Activated CD8-positive, alpha-beta T cell treated with anti-CD3 and anti-CD28 coated beads for 36 hours (primary cell): Measurements from ENCODE around the gene COL18A1. TPM values are rescaled to one million over a fixed set of nuclear protein-coding genes. Genes with fewer than 3 reads are reported as not detected.

Source experiments
- ATAC-seq: fragments of 200-7000 bp; cut with Tn5 transposase; one replicate; pipeline ENCODE4 v1.10.0; 2021; ENCODE audit warnings: mild to moderate bottlenecking, moderate library complexity
- CTCF ChIA-PET: fragments of 350-600 bp; sonication (Branson Sonifier 250); formaldehyde crosslinking; loops from one replicate; lab custom pipeline; 2021; ENCODE audit warnings: antibody characterized with exemption; lab: Charles Lee
- POLR2A ChIA-PET: fragments of 350-600 bp; sonication (Branson Sonifier 250); formaldehyde crosslinking; loops from one replicate; lab custom pipeline; 2021; ENCODE audit warnings: antibody characterized with exemption; lab: Charles Lee
- DNase-seq: peaks from one replicate; pipeline ENCODE4 v3.0.0-alpha.2; 2020
- H3K27ac Mint-ChIP-seq: one replicate; pipeline ENCODE4 v1.8.0; 2021; ENCODE audit warnings: mild to moderate bottlenecking, mixed read lengths
- H3K27me3 Mint-ChIP-seq: one replicate; pipeline ENCODE4 v1.8.0; 2021; ENCODE audit warnings: mixed read lengths
- H3K36me3 Mint-ChIP-seq: one replicate; pipeline ENCODE4 v1.8.0; 2021; ENCODE audit warnings: low read depth, mixed read lengths
- H3K4me1 Mint-ChIP-seq: one replicate; pipeline ENCODE4 v1.8.0; 2021; ENCODE audit warnings: low read depth, mixed read lengths
- H3K4me3 Mint-ChIP-seq: one replicate; pipeline ENCODE4 v1.8.0; 2021; ENCODE audit warnings: mild to moderate bottlenecking, moderate library complexity, mixed read lengths
- H3K9me3 Mint-ChIP-seq: one replicate; pipeline ENCODE4 v1.8.0; 2021; ENCODE audit warnings: mixed read lengths
- CTCF ChIP-seq: fragments of 200-600 bp; IDR thresholded peaks from one replicate; pipeline ENCODE4 v1.8.0; 2022; ENCODE audit warnings: antibody characterized with exemption, mild to moderate bottlenecking
- intact Hi-C: fragments of 100-400 bp; cut with micrococcal nuclease; formaldehyde crosslinking; loops from one replicate; pipeline ENCODE4 v1.10.0; 2022
- total RNA-seq, 2 experiments: library from RNA; stranded (reverse); gene quantifications; one replicate each; pipeline ENCODE4 v1.2.3, GENCODE V29; 2021

COL18A1 gene
- total RNA-seq, 2 experiments from 2014 or later = 9.4 to 9.7 TPM

GRCh38 chr21:45478816-45479669 lies 74.1 kb downstream of the COL18A1 start:
- no peaks in the 10 kb centered on the region for H3K9me3 Mint-ChIP-seq
- peaks cover 29% of the 10 kb centered on the region for H3K4me1 Mint-ChIP-seq
- ATAC-seq (peak; percentile 4), DNase-seq (no peak)
- intact Hi-C loops = loop anchor here (5.0 to 10.0 kb wide), 2 partner anchors 118 to 346 kb away; no protein-coding TSS in a partner anchor
- POLR2A ChIA-PET = interaction anchor here (0.6 to 1.4 kb wide), 6 partner anchors 8 to 571 kb away, joined by 3 to 6 read pairs (median 4); no protein-coding TSS in a partner anchor
- CTCF ChIA-PET = interaction anchor here (0.7 to 1.6 kb wide), 7 partner anchors 10 to 343 kb away, joined by 3 to 6 read pairs (median 4); no protein-coding TSS in a partner anchor
- H3K36me3 Mint-ChIP-seq = no peaks in the 10 kb centered on the region
- no peaks in the 10 kb centered on the region for H3K27me3 Mint-ChIP-seq
- TF ChIP-seq CTCF = no peak
- peak overlapping the region; percentile 67 for H3K4me3 Mint-ChIP-seq
- peak overlapping the region; percentile 87 for H3K27ac Mint-ChIP-seq

DNA sequence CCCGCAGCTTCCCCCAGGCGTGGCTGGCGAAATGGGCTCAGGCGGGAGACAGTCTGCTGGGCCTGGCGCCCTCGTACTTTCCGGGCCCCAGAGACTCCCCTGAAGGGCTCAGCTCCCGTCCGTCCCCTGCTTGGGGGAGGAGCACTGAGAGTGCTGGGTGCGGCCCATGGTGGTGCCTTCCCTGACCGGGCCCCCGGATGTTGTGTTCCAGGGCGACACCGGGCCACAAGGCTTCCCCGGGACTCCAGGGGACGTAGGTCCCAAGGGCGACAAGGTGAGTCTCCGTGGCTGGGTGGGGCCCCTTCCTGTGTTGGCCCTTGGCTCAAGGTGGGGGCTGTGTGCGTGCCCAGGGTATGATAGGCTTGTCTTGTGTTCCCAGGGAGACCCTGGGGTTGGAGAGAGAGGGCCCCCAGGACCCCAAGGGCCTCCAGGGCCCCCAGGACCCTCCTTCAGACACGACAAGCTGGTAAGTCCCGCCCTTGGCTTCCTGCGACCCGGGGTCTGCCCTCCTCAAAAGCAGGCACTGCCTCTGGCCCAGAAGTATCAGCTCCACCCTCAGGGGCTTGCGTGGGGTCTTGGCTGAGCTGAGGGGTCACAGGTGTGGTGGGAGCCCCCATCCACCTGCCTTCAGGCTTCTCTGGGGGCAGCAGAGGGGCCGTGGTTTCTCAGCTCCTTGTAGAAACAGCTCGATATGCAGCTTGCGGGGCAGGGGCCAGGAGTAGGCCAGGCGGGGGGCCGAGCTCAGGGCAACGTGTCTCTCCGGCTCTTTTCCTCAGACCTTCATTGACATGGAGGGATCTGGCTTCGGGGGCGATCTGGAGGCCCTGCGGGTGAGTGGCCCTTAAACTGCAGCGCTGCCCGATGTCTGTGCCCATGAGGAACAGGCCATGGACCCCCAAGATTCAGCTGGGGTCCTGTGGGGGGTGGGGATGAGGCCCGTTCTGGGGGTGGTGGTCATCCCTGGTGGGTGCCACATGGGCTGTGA lies 75.0 kb downstream of the COL18A1 start:
- H3K9me3 Mint-ChIP-seq = no peaks in the 10 kb centered on the region
- H3K4me1 Mint-ChIP-seq = peaks cover 29% of the 10 kb centered on the region
- ChIA-PET POLR2A (interaction anchor here (0.6 to 1.4 kb wide), 6 partner anchors 9 to 572 kb away, joined by 3 to 6 read pairs (median 4); no protein-coding TSS in a partner anchor), CTCF (no interaction called here)
- intact Hi-C loops = loop anchor here (5.0 to 10.0 kb wide), 2 partner anchors 117 to 345 kb away; no protein-coding TSS in a partner anchor
- no peaks in the 10 kb centered on the region for H3K27me3 Mint-ChIP-seq
- ATAC-seq (peak; percentile 57), DNase-seq (peak; percentile 60)
- peak overlapping the region; percentile 67 for H3K4me3 Mint-ChIP-seq
- no peaks in the 10 kb centered on the region for H3K36me3 Mint-ChIP-seq
- H3K27ac Mint-ChIP-seq = peak overlapping the region; percentile 87
- TF ChIP-seq CTCF = no peak

DNA sequence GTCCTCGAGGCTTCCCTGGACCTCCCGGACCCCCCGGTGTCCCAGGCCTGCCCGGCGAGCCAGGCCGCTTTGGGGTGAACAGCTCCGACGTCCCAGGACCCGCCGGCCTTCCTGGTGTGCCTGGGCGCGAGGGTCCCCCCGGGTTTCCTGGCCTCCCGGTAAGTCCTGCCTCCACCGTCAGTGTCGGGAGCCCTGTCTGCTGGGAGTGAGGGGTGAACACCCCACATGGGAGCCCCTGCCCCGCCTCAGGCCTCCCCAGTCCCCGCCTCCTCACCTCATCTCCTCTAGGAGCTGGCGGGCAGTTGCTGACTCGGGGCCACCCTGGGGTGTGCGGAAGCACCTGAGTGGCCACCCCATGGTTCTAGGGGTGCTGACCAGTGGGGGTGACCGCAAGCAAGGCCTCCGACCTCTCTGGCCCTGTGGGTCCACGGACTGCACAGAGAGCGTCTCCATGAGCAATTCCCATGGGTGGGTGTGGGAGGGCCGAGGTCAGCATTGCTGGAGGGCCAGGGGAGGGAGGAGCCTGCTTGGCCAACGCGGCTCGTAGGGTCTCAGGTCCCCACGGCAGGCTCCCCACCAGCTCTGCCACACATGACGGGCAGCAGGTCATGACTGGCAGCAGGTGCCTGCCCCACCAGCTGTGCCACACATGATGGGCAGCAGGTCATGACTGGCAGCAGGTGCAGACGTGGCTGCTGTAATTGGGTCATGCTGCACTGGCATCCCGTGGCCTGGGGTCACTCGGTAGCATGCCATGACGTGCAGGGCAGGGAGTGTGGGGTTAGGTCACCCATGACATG lies 75.9 kb downstream of the COL18A1 start:
- DNase-seq (no peak), ATAC-seq (no peak)
- intact Hi-C loops = no loop called here
- ChIA-PET POLR2A (interaction anchor here (0.7 to 1.2 kb wide), 3 partner anchors 10 to 36 kb away, joined by 3 to 6 read pairs (median 3); no protein-coding TSS in a partner anchor), CTCF (no interaction called here)
- H3K27me3 Mint-ChIP-seq = no peaks in the 10 kb centered on the region
- TF ChIP-seq CTCF = no peak
- H3K9me3 Mint-ChIP-seq = no peaks in the 10 kb centered on the region
- H3K36me3 Mint-ChIP-seq = no peaks in the 10 kb centered on the region
- no peak overlapping the region for H3K4me3 Mint-ChIP-seq
- no peak overlapping the region for H3K27ac Mint-ChIP-seq
- H3K4me1 Mint-ChIP-seq = peaks cover 29% of the 10 kb centered on the region

DNA sequence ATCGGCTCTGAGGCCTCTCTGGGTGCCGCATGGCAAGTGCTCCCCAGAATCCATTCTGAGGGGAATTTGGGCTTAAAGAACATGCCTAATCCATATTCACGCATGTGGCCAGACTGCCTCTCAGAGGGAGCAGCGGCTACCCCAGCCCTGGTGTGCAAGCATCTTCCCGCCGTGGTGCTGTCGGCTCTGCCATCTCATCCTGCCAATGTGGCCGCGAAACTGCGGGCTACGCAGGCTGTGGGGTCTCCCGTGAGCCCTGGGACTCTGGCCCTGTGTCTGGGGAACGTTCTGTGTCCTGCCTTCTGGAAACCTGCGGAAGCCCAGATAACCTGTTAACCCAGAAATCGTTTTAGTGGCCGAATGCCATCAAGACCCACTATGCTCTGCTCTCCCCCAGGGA lies 76.6 kb downstream of the COL18A1 start:
- TF ChIP-seq CTCF = no peak
- Mint-ChIP-seq H3K4me1 (peaks cover 27% of the 10 kb centered on the region), H3K36me3 (no peaks in the 10 kb centered on the region), H3K27ac (no peak overlapping the region), H3K27me3 (no peaks in the 10 kb centered on the region), H3K9me3 (no peaks in the 10 kb centered on the region), H3K4me3 (no peak overlapping the region)
- DNase-seq = no peak
- intact Hi-C loops = no loop called here
- ATAC-seq = no peak
- ChIA-PET POLR2A (no interaction called here), CTCF (no interaction called here)
